Measurements from ENCODE around the gene PHAF1. TPM values are rescaled to one million over a fixed set of nuclear protein-coding genes. Genes with fewer than 3 reads are reported as not detected.

PHAF1 gene
- total and polyA plus RNA-seq, 9 of the 15 experiments (the other 6 are each of a cell fraction or from before 2014, with no cell fraction given), result 5.1 to 25.4 (median 13.8) TPM

DNA sequence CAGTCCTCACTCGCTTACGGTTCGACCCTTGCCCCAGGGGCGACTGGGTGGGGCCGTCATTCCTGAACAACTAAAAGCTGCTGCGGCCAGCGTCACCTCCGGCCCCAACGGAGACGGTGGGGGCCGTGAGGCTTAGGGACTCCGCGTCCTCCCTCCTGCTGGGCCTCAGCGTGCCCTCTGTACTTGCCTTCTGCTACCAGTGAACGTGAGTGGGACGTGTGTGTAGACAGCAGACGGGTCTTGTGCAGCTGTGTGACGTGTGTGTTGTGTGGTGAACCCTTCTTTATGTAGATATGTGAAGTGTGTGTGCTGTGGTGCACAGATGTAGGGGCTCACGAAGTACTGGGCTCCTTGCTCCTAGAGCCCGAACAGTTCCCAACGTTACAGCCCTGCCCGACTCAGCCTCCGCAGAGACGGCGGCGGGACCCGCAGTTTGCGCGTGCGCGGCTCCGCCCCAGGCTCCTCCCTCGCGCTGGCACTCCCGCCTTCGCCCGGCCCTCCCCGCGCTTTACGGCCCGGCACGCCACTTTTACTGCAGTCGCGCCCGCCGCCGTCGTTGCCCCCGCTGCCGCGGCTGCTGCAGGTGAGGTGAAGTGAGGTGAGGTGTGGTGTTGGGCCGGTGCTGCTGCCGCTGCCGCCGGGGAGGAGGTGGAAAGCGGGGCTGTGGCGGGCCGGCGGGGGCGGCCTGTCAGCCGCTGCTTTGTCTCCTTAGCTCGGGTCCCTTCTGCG lies at the start of gene PHAF1 (continued):
- TF ChIP-seq, protein P1, sequence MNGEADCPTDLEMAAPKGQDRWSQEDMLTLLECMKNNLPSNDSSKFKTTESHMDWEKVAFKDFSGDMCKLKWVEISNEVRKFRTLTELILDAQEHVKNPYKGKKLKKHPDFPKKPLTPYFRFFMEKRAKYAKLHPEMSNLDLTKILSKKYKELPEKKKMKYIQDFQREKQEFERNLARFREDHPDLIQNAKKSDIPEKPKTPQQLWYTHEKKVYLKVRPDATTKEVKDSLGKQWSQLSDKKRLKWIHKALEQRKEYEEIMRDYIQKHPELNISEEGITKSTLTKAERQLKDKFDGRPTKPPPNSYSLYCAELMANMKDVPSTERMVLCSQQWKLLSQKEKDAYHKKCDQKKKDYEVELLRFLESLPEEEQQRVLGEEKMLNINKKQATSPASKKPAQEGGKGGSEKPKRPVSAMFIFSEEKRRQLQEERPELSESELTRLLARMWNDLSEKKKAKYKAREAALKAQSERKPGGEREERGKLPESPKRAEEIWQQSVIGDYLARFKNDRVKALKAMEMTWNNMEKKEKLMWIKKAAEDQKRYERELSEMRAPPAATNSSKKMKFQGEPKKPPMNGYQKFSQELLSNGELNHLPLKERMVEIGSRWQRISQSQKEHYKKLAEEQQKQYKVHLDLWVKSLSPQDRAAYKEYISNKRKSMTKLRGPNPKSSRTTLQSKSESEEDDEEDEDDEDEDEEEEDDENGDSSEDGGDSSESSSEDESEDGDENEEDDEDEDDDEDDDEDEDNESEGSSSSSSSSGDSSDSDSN (IDR thresholded peaks at IDR 0.05; ENCODE audit: borderline replicate concordance in 1 of 2, low read depth in 2 of 2, low read length in 2 of 2), result no peak
- TF ChIP-seq FOXA1 (IDR thresholded peaks at IDR 0.05; ENCODE audit: borderline replicate concordance) (no peak), KDM5B (IDR thresholded peaks at IDR 0.05; ENCODE audit: insufficient replicate concordance, low read depth, low read length) (peak; percentile 83), ZNF695 (CRISPR knock-in tag; IDR thresholded peaks at IDR 0.05) (no peak), FUS (optimal IDR thresholded peaks at IDR 0.05; ENCODE audit: low read depth, low read length) (peak; percentile 33), BRF1 (IDR thresholded peaks at IDR 0.05; ENCODE audit: borderline replicate concordance, extremely low read depth, insufficient read length) (no peak), JUNB (CRISPR knock-in tag; conservative IDR thresholded peaks at IDR 0.05) (no peak), BRD4 (IDR thresholded peaks at IDR 0.05) (no peak), KDM1A (IDR thresholded peaks at IDR 0.05) (no peak), TGIF2 (CRISPR knock-in tag; IDR thresholded peaks at IDR 0.05) (no peak), KLF6 (CRISPR knock-in tag; IDR thresholded peaks at IDR 0.05; ENCODE audit: borderline replicate concordance) (no peak), SIN3B (IDR thresholded peaks at IDR 0.05; ENCODE audit: low read depth) (peak; percentile 69), FOXA3 (CRISPR knock-in tag; conservative IDR thresholded peaks at IDR 0.05 in 1 of 2, IDR thresholded peaks at IDR 0.05 in 1 of 2) (0 out of 4 replicates have a peak, but pooled peaks of 1 of the 2 experiments have one; percentile 5), ZNF830 (CRISPR knock-in tag; IDR thresholded peaks at IDR 0.05) (no peak), HDAC2 (IDR thresholded peaks at IDR 0.05) (peak; percentile 4; the same call in 1 of the 2 replicates), WHSC1 (IDR thresholded peaks at IDR 0.05; ENCODE audit: low read length) (no peak)
- TF ChIP-seq, protein P2, sequence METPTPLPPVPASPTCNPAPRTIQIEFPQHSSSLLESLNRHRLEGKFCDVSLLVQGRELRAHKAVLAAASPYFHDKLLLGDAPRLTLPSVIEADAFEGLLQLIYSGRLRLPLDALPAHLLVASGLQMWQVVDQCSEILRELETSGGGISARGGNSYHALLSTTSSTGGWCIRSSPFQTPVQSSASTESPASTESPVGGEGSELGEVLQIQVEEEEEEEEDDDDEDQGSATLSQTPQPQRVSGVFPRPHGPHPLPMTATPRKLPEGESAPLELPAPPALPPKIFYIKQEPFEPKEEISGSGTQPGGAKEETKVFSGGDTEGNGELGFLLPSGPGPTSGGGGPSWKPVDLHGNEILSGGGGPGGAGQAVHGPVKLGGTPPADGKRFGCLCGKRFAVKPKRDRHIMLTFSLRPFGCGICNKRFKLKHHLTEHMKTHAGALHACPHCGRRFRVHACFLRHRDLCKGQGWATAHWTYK (CRISPR knock-in tag; IDR thresholded peaks at IDR 0.05), result no peak
- TF ChIP-seq, protein P3, sequence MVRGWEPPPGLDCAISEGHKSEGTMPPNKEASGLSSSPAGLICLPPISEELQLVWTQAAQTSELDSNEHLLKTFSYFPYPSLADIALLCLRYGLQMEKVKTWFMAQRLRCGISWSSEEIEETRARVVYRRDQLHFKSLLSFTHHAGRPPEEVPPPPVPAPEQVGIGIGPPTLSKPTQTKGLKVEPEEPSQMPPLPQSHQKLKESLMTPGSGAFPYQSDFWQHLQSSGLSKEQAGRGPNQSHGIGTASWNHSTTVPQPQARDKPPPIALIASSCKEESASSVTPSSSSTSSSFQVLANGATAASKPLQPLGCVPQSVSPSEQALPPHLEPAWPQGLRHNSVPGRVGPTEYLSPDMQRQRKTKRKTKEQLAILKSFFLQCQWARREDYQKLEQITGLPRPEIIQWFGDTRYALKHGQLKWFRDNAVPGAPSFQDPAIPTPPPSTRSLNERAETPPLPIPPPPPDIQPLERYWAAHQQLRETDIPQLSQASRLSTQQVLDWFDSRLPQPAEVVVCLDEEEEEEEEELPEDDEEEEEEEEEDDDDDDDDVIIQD (CRISPR knock-in tag; IDR thresholded peaks at IDR 0.05), result 0 out of 2 replicates have a peak, but pooled peaks have one; percentile 53
- TF ChIP-seq, protein P4, sequence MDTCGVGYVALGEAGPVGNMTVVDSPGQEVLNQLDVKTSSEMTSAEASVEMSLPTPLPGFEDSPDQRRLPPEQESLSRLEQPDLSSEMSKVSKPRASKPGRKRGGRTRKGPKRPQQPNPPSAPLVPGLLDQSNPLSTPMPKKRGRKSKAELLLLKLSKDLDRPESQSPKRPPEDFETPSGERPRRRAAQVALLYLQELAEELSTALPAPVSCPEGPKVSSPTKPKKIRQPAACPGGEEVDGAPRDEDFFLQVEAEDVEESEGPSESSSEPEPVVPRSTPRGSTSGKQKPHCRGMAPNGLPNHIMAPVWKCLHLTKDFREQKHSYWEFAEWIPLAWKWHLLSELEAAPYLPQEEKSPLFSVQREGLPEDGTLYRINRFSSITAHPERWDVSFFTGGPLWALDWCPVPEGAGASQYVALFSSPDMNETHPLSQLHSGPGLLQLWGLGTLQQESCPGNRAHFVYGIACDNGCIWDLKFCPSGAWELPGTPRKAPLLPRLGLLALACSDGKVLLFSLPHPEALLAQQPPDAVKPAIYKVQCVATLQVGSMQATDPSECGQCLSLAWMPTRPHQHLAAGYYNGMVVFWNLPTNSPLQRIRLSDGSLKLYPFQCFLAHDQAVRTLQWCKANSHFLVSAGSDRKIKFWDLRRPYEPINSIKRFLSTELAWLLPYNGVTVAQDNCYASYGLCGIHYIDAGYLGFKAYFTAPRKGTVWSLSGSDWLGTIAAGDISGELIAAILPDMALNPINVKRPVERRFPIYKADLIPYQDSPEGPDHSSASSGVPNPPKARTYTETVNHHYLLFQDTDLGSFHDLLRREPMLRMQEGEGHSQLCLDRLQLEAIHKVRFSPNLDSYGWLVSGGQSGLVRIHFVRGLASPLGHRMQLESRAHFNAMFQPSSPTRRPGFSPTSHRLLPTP (IDR thresholded peaks at IDR 0.05; ENCODE audit: borderline replicate concordance, extremely low read depth, insufficient read length), result no peak

Measured in K562 (cell line).